Activated CD8-positive, alpha-beta memory T cell treated with anti-CD3 and anti-CD28 coated beads for 24 hours (primary cell): ENCODE results near the gene ZNF177.
"Not testable (repeated sequence)": the region's sequence is repeated elsewhere in the genome, so short reads cannot be mapped to it uniquely, and the experiment has no call there.

Experiments used
- DNase-seq: peaks from one replicate; pipeline ENCODE4 v3.0.0-alpha.2; 2020

The ZNF177 gene

DNA sequence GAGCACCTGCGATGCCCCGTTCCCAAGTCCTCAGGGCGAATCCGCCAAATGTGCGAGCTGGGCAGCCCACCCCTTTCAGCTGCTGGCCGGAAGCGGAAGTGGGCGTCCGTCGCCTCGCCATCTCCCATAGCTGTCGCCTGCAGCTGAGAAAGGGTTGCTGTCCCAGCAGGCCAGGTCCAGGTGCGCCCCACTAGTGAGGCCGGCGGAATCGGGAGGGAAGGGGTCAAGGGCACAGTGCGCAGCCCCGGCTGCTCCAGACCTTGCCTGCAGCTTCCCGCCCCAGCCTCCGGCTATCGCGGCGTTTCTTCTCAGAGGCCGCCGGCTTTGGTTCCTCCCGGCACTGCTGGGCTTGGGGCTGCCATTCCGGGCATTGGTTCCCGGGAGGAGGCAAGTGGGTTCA lies at the start of gene ZNF177:
TSS of gene ZNF177 (plus strand) at position 109 of the 400 bp plus-strand sequence. CDS start 15,299 bp downstream, outside the sequence.
- DNase-seq, result no peak

DNA sequence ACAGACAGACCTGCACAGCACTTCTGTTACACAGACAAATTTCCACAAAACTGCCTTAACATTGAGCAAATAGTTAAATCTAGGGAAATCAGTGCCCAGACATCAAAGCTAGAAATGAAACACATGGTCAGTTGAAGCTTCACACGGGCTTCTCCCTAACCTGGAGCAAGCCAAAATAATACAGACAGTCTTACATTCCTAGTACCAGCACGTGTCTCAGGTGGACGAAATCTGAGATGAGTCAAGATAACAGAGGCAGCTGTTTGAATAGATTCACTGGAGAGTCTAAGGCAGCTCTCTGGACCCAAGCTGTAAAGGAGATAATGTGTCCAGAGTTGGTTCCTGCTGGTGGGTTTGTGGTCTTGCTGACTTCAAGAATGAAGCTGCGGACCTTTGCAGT lies 49.1 kb upstream of the ZNF177 start:
- no peak for DNase-seq

DNA sequence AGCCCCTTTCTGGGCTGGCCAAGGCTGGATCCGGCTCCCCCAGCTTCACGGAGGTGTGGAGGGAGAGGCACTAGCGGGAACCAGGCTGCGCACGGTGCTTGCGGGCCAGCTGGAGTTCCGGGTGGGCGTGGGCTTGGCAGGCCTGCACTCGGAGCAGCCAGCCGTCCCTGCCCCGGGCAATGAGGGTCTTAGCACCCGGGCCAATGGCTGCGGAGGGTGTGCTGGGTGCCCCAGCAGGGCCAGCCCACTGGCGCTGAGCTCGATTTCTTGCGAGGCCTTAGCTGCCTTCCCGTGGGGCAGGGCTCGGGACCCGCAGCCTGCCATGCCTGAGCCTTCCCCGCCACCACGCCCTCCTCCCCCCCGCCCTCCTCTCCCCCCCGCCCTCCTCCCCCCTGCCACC lies 41.5 kb upstream of the ZNF177 start:
- no peak for DNase-seq

DNA sequence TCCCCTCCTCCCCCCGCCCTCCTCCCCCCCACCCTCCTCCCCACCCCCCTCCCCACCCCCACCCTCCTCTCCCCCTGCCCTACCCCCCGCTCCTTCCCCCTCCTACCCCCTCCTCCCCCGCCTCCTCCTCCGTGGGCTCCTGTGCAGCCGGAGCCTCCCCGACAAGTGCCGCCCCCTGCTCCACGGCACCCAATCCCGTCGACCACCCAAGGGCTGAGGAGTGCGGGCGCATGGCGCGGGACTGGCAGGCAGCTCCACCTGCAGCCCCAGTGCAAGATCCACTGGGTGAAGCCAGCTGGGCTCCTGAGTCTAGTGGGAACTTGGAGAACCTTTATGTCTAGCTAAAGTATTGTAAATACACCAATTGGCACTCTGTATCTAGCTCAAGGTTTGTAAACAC lies 41.1 kb upstream of the ZNF177 start:
- not testable (repeated sequence) for DNase-seq

DNA sequence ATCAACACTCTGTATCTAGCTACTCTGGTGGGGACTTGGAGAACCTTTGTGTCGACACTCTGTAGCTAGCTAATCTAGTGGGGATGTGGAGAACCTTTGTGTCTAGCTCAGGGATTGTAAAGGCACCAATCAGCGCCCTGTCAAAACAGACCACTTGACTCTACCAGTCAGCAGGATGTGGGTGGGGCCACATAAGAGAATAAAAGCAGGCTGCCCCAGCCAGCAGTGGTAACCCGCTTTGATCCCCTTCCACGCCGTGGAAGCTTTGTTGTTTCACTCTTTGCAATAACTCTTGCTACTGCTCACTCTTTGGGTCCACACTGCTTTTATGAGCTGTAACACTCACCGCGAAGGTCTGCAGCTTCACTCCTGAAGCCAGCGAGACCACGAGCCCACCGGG lies 40.6 kb upstream of the ZNF177 start:
- DNase-seq, result not testable (repeated sequence)

DNA sequence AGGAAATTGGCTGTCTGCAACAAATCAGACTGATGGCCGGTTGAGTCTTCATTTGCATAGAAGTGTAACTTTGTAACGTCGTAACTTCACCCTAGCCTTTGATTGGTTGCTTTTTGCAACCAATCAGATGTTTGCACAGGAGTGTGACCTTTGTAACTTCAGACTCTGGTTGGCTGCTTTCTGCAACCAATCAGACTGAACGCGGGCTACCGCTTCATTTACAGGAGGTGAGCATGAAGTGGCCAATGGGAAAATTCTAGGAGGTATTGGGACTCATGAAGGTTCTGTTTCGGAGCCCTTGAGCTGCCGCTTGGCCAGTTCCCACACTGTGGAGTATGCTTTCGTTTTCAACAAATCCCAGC lies 39.3 kb upstream of the ZNF177 start:
- no peak for DNase-seq

DNA sequence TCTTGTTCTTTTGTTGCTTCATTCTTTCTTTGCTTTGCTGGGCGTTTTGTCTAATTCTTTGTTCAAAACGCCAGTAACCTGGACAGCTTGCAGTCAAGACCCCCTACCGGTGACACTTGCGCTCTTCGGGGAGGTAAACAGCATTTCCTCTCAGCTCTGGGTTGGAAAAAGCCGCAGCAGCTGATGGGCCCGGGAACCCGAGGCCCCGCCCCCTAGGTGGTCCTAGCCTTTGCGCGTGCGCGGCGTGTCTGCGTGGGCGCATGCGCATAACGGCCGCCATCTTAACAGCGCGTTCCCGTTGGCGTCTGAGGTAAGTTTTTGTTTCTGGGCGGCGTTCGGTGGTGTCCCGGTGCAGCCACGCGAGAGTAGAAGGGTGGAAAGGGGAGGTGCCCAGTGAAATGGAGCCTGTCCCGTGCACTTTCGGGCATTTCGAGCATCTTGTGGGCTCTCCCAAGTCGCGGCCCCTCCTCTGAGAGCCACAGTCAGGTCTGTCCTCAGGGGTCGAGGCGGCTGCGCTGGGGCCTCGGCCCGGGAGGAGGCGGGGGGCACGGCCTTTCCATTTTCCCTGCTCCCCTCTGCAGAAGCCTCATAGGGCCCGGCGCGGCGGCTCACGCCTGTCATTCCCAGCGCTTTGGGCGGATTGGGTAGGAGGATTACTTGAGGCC lies 38.8 kb upstream of the ZNF177 start, which contains the start of gene ZNF559:
TSS of gene ZNF559 (plus strand) at position 261 of the 665 bp plus-strand sequence. CDS start 14,371 bp downstream, outside the sequence.
- DNase-seq, result peak; percentile 99

DNA sequence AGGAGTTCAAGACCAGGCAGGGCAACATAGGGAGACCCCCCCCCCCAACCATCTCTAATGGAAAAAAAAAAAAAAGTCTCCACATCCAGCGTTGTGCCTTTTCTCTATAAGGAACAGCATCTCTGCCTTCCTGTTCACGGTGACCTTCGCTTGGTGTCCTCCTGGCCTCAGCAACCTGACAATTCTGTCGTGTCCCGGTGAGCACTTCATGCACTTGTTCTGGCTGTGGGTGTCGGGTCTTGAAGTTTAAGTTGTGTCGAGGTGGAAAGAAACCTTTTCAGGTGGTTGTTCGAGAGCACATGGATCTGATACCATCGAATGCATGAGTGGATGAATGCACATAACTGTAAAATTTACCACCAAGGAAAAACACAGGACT lies 38.2 kb upstream of the ZNF177 start:
- peak; percentile 61 for DNase-seq

DNA sequence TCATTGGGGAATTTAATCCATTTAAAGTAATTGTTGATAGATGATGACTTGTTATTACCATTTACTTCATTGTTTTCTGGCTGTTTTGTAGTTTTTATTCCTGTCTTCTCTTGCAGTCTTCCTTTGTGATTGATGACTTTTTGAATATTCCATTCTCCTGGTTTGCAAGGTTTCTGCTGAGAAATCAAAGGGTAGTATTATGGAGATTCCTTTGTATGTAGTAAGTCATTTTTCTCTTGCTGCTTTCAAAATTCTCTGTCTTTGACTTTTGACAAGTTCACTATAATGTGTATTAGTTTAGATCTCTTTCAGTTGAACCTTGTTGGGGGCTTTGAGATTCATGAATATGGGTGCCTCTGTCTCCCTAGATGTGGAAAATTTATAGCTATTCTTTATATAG lies 32.8 kb upstream of the ZNF177 start:
- DNase-seq, result no peak

DNA sequence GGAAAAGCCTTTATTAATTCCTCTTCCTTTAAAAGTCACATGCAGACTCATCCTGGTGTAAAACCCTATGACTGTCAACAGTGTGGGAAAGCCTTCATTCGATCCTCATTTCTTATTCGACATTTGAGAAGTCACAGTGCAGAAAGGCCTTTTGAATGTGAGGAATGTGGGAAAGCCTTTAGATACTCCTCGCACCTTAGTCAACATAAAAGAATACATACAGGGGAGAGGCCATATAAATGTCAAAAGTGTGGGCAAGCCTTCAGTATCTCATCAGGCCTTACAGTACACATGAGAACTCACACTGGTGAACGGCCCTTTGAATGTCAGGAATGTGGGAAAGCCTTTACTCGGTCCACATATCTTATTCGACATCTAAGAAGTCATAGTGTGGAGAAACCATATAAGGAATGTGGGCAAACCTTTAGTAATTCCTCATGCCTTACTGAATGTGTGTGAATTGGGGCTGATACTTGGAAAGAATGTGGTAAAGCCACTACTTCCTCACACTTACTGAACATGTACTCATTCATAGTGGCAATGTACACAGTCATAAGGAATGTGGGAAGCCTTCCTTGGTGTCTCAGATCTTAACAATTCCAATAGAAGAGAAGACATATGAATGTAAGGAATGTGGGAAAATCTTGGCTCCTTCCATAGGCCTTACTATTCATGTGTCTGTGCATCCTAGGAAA lies 20.1 kb upstream of the ZNF177 start:
- no peak for DNase-seq

DNA sequence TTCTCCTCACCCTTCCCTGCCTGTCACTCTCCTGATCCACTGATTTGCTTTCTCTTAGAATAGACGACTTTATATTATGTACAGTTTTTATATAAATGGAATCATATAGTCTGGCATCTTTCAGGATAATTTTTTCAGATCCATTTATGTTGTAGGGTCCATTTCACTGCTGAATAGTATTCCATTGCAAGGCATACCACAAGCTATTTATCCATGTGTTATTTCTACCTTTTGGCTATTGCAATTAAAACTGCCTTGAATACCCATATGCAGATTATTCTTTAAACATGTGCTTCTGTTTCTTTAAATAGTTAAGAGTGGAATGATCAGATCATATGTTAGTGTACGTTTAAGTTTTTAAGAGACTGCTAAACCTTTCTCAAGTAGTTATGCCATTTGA lies 17.8 kb upstream of the ZNF177 start:
- no peak for DNase-seq

DNA sequence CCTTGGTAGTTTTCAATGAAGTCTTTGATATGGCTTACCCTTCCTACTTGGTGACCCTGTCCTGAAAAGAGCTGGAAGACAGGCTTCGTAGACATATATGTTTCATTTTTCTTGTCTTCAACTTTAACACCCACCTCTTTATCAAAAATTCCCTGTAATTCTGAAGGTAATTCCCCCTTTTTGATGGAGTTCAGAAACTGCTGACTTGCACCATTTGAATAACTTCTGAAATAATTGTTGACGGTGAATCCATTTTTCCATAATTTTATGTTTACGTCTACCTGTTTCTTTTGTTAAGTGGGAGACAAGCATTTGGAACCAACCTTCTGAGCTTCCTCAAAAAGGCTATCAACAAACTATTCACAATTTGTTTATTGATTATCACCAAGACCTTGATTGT lies 14.6 kb upstream of the ZNF177 start:
- no peak for DNase-seq

DNA sequence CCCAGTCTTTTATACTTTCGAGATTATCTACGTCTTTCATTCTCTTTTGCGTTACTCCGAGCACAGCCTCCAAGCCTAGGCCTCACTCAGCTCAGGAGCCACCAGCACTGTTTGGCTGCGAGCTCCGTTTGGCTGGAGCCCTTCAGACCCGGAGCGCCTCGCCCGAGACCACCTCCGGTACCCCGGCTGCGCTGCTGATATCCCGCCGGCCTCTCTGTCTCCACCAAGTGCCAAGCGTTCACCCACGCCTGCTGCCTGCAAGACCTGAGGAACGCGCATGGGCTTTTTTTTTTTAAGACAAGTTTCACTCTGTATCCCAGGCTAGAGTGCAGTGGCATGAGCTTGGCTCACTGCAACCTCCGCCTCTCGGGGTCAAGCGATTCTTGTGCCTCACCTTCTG lies 14.1 kb upstream of the ZNF177 start:
- DNase-seq, result no peak

DNA sequence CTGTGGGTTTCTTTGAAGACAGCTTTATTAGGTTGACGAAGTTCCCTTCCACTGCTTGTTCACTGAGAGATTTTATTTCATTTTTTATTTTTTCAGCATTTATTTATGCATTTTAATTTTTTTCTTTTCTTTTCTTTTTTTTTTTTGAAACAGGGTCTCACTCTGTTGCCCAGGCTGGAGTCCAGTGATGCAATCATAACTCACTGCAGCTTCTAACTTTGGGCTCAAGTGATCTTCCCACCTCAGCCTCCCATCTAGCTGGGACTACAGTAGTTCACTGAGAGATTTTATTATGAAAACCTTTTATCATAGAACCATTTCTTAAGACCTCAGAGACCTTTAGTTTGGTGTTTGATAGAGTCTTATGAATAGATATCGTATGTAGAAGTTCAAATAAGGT lies 10.3 kb upstream of the ZNF177 start:
- no peak for DNase-seq

DNA sequence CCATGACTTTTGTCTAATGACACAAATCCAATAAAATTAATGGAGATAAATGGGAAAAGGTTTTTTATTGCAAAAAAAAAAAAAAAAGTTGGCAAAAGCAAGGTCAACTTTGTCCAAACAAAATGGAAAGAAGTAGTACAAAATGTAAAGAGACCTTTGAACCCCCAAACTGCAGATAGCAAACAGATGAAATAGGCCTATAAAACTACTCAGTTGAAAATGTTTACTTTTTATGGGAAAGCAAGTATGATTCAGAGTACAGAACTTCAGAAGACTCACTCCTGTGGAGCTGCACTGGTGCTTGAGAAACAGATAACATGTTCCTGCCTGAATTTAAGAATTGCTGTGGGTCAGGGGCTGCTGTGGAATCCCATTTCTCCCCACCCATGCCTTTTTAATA lies 9.8 kb upstream of the ZNF177 start:
- DNase-seq, result no peak

DNA sequence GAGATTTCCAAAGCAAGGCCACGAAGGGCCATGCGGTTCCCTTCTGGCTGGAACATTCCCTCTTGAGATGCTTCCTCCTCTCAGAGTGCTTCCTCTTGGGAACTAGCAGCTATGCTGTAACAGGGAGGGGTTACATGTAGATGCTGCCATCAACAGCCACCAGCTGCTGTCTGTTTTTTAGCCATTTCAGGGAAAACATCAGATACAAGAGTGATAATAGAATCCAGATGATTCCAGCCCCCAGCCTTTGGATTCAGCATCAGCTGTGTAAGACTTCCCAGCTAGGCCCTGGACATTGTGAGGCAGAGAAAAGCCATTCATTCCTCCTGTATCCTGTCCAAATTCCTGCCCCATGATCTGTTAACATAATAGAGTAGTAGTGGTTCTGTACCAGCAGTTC lies 8.2 kb upstream of the ZNF177 start:
- no peak for DNase-seq

DNA sequence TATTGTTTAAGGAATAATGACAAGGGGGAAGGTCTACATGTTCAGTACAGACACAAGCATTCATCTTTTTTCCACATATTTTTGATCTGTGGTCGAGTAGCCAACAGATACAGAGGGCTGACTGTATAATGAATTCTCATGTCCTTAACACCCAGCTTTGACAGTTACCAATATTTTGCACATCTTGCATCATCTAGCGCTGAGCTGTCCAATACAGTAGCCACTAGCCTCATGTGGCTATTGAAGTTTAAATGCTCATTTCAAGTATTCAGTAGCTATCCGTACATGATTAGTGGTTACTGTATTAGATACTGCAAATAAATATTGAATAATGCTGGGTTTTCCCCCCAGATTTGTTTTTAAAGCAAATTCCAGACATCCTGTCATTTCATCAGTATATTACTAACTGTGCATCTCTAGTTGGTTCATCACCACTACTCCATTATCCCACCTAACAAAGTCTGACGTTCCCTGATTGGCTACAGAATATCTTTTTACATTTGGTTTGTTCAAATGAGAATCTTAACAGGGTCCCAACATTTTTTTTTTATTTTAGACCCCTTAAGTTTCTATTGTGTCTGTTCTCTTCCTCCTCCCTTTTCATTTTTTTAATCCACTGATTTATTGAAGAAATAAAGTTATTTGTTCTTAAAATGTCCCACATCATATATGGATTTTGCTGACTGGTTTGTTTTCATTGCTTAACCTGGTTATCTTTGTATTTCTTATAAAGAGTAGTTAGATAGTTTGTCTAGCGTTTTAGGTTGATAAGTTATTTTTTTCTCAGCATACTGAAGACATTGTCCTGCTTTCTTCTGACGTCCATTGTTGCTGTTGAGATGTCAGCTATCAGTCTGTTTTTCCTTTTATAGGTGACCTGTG lies 8.2 kb downstream of the ZNF177 start:
- no peak for DNase-seq

DNA sequence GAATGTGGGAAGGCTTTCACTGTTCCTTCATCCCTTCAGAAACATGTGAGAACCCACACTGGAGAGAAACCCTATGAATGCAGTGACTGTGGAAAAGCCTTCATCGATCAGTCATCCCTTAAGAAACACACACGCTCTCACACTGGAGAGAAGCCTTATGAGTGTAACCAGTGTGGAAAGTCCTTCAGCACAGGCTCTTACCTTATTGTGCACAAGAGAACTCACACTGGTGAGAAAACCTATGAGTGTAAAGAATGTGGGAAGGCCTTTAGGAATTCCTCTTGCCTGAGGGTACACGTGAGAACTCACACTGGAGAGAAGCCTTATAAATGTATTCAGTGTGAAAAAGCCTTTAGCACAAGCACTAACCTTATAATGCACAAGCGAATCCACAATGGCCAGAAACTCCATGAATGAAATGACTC lies 18.6 kb downstream of the ZNF177 start:
- no peak for DNase-seq

DNA sequence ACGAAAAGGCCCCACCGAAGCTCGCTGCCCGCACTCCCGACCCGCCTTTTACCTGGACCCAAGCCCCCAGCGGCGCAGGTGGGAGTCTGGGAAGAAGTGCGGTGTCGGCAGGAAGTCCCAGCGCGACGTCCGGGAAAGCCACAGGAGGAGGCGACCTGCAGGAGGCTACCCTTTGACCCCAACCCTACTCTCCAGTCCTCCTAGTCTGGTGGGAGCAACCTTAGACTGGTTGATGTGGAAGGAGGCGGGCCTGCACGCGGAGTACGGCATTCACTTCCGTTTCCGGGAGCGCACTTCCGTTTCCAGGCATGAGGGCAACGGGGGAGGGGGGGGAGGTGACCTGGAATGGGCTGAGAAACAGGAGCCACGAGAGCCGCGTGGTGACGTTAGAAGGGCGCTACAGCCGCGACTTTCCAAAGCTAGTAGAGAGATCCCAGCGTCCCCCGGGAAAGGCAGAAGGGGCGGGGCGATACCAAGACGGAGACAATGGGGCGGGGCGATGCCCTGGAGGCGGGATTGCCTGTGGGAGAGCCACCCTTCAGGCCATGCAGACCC lies 44.1 kb downstream of the ZNF177 start:
- DNase-seq, result peak; percentile 73

DNA sequence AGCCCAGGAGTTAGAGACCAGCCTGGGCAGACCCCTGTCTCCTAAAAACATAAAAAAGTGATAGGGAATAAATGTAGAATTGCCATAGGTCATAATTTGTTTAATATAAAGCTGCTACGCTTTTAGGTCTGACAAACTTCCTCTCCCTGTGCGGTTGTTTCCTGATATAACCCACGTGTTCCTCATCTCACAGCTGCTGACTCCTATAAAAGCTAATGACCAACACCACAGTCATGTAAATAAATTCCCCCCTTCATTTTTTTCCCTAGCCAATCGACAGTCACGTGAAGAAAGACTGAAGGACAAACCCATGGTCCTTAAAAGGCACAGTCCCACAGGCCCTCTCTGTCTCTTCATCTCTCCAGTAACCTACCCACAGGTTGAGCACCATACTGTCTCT lies 45.0 kb downstream of the ZNF177 start:
- no peak for DNase-seq

DNA sequence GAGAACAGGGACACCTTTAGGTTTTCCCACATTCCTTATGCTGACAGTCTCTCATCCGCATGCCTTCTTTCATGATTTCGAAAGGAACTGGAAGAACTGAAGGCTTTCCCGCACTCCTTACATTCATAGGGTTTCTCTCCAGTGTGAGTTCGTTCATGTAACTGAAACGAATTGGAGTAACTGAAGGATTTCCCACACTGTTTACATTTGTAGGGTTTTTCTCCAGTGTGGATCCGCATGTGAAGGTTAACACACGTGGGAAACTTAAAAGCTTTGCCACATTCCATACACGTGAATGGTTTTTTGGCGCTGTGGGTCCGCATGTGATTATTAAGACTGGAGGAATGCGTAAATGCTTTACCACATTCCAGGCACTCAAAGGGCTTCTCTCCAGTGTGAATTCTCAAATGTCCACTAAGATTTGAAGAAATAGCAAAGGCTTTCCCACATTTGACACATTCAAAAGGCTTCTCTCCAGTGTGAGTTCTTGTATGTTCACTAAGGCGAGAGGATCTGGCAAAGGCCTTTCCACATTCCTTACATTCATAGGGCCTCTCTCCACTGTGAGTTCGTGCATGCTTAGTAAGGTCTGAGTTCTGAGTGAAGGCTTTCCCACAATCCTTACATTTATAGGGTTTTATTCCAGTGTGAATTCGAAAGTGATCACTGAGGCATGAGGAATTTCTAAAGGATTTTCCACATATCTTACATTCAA lies 50.6 kb downstream of the ZNF177 start:
- no peak for DNase-seq

DNA sequence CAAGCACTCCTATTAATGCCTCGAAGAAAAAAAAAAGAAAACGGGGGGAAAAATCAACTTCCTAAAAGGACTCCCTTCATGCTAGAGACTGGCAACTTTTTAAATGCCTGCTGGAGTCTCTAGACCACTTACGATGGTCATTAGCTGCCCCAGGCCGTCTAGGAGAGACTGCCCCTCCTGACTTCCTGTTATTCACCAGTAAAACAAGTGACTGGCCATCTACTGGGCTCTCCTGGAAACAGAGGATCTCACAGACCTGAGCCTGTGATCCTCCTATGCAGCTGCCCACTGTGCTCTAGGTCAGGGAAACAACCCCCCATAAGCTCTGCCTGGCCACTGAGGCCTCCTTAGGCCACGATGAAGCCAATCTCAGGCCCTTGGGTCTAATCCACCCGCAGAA lies 65.1 kb downstream of the ZNF177 start:
- no peak for DNase-seq

DNA sequence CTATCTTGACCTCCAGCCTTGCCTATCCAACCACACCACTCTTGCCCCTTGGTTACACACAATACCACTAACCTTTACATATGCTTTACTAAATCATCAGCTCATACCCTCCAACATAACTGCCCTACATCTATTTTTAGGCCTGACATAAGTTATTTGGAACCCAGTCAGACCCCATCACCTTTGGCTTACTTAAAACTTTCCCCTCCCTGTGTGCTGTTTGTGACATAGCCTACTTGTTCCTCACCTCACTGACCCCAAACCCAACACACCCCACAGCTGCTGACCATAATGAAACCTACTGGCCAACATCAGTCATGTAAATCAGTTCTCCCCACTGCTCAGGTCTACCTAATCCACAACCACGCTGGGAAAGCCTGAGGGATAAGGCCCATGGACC lies 67.6 kb downstream of the ZNF177 start:
- no peak for DNase-seq
